Measurements from ENCODE around the gene FAM170A. TPM values are rescaled to one million over a fixed set of nuclear protein-coding genes. Genes with fewer than 3 reads are reported as not detected.

FAM170A gene
- polyA plus RNA-seq, 3 donors, result not detected

DNA sequence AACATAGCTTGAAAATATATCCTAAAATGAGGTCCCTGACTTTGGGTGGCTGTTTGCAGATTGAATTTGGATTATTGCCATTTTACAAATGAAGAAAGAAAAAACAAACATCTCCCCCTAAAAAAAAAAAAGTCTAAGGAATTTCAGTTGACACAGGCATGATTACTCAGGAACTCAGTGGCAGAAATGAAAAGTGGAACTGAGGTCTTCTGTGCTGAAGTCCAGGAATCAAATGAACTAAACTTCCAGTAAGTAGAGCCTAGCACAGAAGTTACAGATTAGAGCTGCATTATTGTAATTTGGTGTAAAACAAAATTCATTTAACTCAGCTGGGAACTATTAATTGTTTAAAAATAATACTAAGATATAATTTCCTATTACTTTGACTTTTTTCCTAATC lies 26.7 kb downstream of the FAM170A start:
- peaks cover 2 to 6% (median 3%) of the 10 kb centered on the region in 3 donors for H3K27me3 Mint-ChIP-seq (ENCODE audit: low read depth in 3 of 3)

DNA sequence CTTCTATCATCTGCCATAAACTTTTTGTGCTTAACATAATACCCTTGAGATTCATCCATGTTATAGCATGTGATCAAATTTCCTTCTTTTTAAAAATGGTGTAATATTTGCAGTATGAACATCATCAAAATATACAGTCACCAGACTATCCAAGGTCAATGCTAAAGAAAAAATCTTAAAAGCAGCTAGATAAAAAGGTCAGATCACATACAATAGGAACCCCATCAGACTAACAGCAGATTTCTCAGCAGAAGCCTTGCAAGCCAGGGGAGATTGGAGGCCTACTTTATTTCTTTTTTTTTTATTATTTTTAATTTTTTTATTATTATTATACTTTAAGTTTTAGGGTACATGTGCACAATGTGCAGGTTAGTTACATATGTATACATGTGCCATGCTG lies 37.2 kb downstream of the FAM170A start:
- H3K4me1 ChIP-seq (ENCODE audit: control insufficient read depth in 1 of 2, insufficient read depth in 2 of 2, low read length in 2 of 2), result no peaks in the 10 kb centered on the region
- peaks cover 4 to 6% of the 10 kb centered on the region in 2 donors for H3K9me3 ChIP-seq (replicated peaks in 1 of 2; ENCODE audit: control insufficient read depth in 1 of 2, insufficient read depth in 1 of 2, low read length in 2 of 2)
- no peak overlapping the region for H3K4me3 ChIP-seq (replicated peaks in 1 of 3; ENCODE audit: low read depth in 2 of 3, low read length in 3 of 3)
- H3K79me2 ChIP-seq (ENCODE audit: insufficient read depth, low read length), result no peaks in the 10 kb centered on the region
- H3K4me2 ChIP-seq (replicated peaks; ENCODE audit: extremely low read depth, low read length, poor library complexity, severe bottlenecking), result no peak overlapping the region
- H3K36me3 ChIP-seq (replicated peaks in 1 of 2; ENCODE audit: control insufficient read depth in 1 of 2, insufficient read depth in 2 of 2, low read length in 2 of 2), result no peaks in the 10 kb centered on the region
- Mint-ChIP-seq H3K36me3 (no peaks in the 10 kb centered on the region), H3K4me1 (no peaks in the 10 kb centered on the region), H3K9me3 (peaks cover 0 to 17% (median 10%) of the 10 kb centered on the region in 7 donors), H3K27ac (no peak overlapping the region), H3K4me3 (no peak overlapping the region), H3K27me3 (ENCODE audit: low read depth in 3 of 3) (peaks cover 2 to 5% (median 3%) of the 10 kb centered on the region in 3 donors)
- no peak overlapping the region for H2AFZ ChIP-seq (ENCODE audit: insufficient read depth, low read depth, low read length, poor library complexity, severe bottlenecking)
- no peak for DNase-seq
- no peak overlapping the region for H3K27ac ChIP-seq (ENCODE audit: low read depth in 1 of 2, low read length in 2 of 2)
- no peak overlapping the region for H3K9ac ChIP-seq (ENCODE audit: insufficient read depth, low read length, poor library complexity, severe bottlenecking)
- H4K20me1 ChIP-seq (ENCODE audit: insufficient read depth, low read length), result no peaks in the 10 kb centered on the region
- TF ChIP-seq, protein P1, sequence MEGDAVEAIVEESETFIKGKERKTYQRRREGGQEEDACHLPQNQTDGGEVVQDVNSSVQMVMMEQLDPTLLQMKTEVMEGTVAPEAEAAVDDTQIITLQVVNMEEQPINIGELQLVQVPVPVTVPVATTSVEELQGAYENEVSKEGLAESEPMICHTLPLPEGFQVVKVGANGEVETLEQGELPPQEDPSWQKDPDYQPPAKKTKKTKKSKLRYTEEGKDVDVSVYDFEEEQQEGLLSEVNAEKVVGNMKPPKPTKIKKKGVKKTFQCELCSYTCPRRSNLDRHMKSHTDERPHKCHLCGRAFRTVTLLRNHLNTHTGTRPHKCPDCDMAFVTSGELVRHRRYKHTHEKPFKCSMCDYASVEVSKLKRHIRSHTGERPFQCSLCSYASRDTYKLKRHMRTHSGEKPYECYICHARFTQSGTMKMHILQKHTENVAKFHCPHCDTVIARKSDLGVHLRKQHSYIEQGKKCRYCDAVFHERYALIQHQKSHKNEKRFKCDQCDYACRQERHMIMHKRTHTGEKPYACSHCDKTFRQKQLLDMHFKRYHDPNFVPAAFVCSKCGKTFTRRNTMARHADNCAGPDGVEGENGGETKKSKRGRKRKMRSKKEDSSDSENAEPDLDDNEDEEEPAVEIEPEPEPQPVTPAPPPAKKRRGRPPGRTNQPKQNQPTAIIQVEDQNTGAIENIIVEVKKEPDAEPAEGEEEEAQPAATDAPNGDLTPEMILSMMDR (IDR thresholded peaks at IDR 0.05), result no peak
- no peaks in the 10 kb centered on the region for H3K27me3 ChIP-seq (ENCODE audit: control insufficient read depth in 2 of 2, insufficient read depth in 2 of 2, low read length in 2 of 2)
- intact Hi-C loops (cut with micrococcal nuclease), result no loop called here

More for the DNA sequence above, 26.7 kb downstream of the FAM170A start:
- peaks cover 31% of the 10 kb centered on the region for H3K4me1 Mint-ChIP-seq
- Histone ChIP-seq H2AFZ (ENCODE audit: insufficient read depth, low read depth, low read length, poor library complexity, severe bottlenecking) (no peak overlapping the region), H3K27me3 (ENCODE audit: control insufficient read depth in 2 of 2, insufficient read depth in 2 of 2, low read length in 2 of 2) (peaks cover 0 to 3% of the 10 kb centered on the region in 2 donors), H3K9ac (ENCODE audit: insufficient read depth, low read length, poor library complexity, severe bottlenecking) (no peak overlapping the region), H3K4me3 (replicated peaks in 1 of 3; ENCODE audit: low read depth in 2 of 3, low read length in 3 of 3) (no peak overlapping the region), H3K36me3 (replicated peaks in 1 of 2; ENCODE audit: control insufficient read depth in 1 of 2, insufficient read depth in 2 of 2, low read length in 2 of 2) (no peaks in the 10 kb centered on the region), H3K27ac (ENCODE audit: low read depth in 1 of 2, low read length in 2 of 2) (no peak overlapping the region), H3K9me3 (replicated peaks in 1 of 2; ENCODE audit: control insufficient read depth in 1 of 2, insufficient read depth in 1 of 2, low read length in 2 of 2) (peaks cover 15 to 16% of the 10 kb centered on the region in 2 donors), H3K79me2 (ENCODE audit: insufficient read depth, low read length) (no peaks in the 10 kb centered on the region), H3K4me1 (ENCODE audit: control insufficient read depth in 1 of 2, insufficient read depth in 2 of 2, low read length in 2 of 2) (peaks cover 36 to 37% of the 10 kb centered on the region in 2 donors), H4K20me1 (ENCODE audit: insufficient read depth, low read length) (no peaks in the 10 kb centered on the region), H3K4me2 (replicated peaks; ENCODE audit: extremely low read depth, low read length, poor library complexity, severe bottlenecking) (no peak overlapping the region)
- peaks cover 11 to 22% (median 17%) of the 10 kb centered on the region in 7 donors for H3K9me3 Mint-ChIP-seq
- H3K36me3 Mint-ChIP-seq, result peaks cover 0 to 11% of the 10 kb centered on the region in 2 donors
- intact Hi-C loops (cut with micrococcal nuclease), result no loop called here
- TF ChIP-seq, protein P1 (IDR thresholded peaks at IDR 0.05), result no peak
- no peak overlapping the region for H3K4me3 Mint-ChIP-seq
- no peak for DNase-seq
- H3K27ac Mint-ChIP-seq, result peak overlapping the region in 3 of 7 donors; percentile 1 to 36 (median 3)

Data from CD14-positive monocyte (primary cell).